ENCODE measurements around the gene LYST. TPM values are rescaled to one million over a fixed set of nuclear protein-coding genes. Genes with fewer than 3 reads are reported as not detected.

The LYST gene
- total RNA-seq, 1 donor from 2014 or later, result 10.3 TPM

DNA sequence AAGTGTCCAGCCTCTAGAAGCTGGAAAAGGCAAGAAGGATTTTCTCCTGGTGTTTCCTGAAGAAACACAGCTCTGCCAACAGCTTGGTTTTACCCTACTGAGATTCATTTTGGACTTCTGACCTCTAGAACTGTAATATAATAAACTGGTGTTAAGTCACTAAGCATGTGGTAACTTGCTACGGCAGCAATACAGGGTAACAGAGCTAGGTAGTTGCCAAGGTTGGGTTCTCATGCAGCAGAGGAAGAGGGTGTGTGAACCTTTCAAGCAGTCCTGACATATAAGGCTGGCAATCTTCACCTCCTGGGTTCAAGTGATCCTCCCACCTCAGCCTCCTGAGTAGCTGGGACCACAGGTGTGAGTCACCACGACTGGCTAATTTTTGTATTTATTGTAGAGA, 253.1 kb downstream of the LYST start:
- Histone ChIP-seq H3K4me1 (no peaks in the 10 kb centered on the region), H3K4me3 (no peak overlapping the region), H3K27me3 (ENCODE audit: low read depth) (peaks cover 23% of the 10 kb centered on the region), H3K9me3 (replicated peaks) (no peaks in the 10 kb centered on the region), H3K27ac (replicated peaks) (no peak overlapping the region), H3K36me3 (no peaks in the 10 kb centered on the region)
- TF ChIP-seq, protein P1, sequence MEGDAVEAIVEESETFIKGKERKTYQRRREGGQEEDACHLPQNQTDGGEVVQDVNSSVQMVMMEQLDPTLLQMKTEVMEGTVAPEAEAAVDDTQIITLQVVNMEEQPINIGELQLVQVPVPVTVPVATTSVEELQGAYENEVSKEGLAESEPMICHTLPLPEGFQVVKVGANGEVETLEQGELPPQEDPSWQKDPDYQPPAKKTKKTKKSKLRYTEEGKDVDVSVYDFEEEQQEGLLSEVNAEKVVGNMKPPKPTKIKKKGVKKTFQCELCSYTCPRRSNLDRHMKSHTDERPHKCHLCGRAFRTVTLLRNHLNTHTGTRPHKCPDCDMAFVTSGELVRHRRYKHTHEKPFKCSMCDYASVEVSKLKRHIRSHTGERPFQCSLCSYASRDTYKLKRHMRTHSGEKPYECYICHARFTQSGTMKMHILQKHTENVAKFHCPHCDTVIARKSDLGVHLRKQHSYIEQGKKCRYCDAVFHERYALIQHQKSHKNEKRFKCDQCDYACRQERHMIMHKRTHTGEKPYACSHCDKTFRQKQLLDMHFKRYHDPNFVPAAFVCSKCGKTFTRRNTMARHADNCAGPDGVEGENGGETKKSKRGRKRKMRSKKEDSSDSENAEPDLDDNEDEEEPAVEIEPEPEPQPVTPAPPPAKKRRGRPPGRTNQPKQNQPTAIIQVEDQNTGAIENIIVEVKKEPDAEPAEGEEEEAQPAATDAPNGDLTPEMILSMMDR (IDR thresholded peaks at IDR 0.05; ENCODE audit: borderline replicate concordance), result no peak
- intact Hi-C loops (cut with micrococcal nuclease), result no loop called here
- no peak for DNase-seq

DNA sequence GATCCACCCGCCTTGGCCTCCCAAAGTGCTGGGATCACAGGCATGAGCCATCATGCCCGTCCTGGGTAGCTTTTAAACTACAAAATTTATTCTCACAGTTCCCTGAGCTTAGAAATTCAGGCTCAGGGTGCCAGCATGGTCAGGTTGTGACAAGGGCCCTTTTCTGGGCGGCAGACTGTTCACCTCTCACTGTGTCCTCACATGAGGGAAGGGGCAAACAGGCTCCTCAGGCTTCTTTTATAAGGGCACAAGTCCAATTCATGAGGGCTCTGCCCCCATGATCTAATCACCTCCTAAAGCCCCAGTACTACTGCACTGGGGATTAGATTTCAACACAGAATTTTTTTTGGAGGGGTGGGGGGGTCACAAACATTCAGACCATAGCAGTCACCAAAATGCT, 253.9 kb downstream of the LYST start:
- TF ChIP-seq, protein P1 (IDR thresholded peaks at IDR 0.05; ENCODE audit: borderline replicate concordance), result no peak
- Histone ChIP-seq H3K36me3 (no peaks in the 10 kb centered on the region), H3K9me3 (replicated peaks) (no peaks in the 10 kb centered on the region), H3K4me1 (no peaks in the 10 kb centered on the region), H3K27ac (replicated peaks) (no peak overlapping the region), H3K27me3 (ENCODE audit: low read depth) (peaks cover 23% of the 10 kb centered on the region), H3K4me3 (no peak overlapping the region)
- intact Hi-C loops (cut with micrococcal nuclease), result no loop called here
- no peak for DNase-seq

Small RNA genes lying within 50 kb of the gene (microRNA-seq; reads per million reads assigned to microRNA genes)
- gene MIR1537, result 1.6 reads per million

Other genes with a start within 250 kb of the LYST start
- 0.11 TPM for gene GNG4, start 217.1 kb downstream of the LYST start, total RNA-seq
- 40.4 TPM for gene NID1, start 198.2 kb upstream of the LYST start, total RNA-seq

Data from left ventricle myocardium inferior (tissue), 1 donor.